GM21528 (cell line): ENCODE measurements around the gene C6orf141.
"Not testable (repeated sequence)": the region's sequence is repeated elsewhere in the genome, so short reads cannot be mapped to it uniquely, and the experiment has no call there.

Source experiments
- ATAC-seq: cut with Tn5 transposase; IDR thresholded peaks from one replicate; pipeline ENCODE4 v1.9.1; 2021; ENCODE audit warnings: mild to moderate bottlenecking, moderate library complexity; ENCODE audit not compliant: unreplicated experiment, low FRiP score

The C6orf141 gene

DNA sequence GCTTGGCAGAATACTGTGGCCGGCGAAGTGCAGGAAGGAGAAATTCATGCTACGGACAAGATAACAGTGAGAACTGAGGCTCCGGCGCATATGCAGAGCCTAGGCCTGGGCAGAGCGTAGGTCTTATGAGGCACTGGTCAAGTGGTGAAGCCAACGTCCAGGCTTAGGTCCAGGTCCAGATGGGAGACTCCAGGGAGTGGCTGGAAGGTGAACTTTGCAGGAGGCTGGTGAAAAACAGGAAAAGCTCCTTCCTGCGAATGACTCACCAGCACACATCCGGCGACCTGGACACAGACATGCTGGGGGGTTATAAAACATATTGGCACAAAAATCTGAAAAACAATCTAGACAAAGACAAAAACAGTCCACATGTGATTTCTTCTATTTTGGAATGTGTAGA is 15.4 kb downstream of the C6orf141 start:
- no peak for ATAC-seq

DNA sequence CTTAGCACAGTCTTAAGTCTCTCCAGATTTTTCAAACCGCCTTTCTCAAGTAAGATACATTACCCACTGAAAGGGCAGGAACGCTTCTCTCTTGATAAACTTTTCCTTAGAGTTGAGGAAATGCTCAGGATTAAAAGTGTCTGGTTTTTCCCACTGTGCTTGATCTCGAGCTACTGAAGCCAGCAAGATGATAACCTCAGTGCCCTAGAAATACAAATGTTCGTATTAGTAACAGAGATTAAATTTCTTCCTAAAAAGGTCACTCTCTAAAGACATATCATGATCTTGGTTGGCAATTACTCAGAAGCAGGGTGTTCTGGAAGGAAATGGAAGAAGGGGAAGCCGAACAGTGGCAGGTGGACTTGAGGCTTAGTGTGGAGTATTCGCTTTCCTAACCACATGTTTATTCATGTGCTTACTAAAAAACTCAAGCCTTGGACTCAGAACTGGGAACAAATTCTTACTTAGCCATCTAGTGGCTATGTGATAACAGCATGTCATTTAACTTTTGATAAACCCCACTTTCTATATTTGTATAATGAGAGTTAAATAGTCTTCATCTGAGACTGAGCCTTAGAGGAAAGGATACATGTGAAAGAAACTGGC is 20.1 kb downstream of the C6orf141 start:
- no peak for ATAC-seq

DNA sequence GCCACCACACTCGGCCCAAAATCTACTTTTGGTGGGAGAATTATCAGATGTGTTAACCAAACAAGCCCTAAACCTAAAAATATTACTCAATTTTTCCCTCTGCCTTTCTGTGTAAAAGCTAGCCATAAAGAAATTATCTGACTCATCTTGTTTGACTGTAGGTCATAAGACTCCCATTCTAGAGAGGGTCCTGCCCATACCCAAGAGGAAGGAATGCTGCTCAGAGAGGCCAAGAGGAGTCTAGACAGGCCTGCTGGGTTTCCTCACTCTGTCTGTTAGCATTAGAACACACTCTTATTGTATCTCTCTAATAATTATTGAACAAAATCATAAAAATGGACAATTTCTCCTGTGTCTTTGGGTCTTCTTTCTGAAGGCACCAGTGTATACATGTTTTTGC is 26.1 kb downstream of the C6orf141 start:
- ATAC-seq: no peak

DNA sequence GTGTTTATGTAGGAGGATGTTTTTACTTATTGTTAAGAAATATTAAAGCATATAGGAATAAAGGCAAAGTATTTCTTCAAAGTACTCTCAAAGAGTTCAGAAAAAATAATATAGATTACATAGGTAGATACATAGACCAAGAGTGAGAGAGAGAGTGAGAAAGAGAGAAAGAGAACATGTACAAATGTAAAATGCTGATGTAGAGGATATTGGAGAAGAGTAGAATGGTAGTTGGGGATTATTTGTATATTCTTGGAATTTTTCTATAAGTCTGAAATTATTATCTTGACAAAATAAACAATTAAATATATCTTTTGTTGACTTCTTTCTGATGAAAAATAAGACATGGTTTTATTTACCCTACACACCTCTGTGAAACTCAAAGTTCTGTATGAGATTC is 29.2 kb downstream of the C6orf141 start:
- ATAC-seq: no peak

DNA sequence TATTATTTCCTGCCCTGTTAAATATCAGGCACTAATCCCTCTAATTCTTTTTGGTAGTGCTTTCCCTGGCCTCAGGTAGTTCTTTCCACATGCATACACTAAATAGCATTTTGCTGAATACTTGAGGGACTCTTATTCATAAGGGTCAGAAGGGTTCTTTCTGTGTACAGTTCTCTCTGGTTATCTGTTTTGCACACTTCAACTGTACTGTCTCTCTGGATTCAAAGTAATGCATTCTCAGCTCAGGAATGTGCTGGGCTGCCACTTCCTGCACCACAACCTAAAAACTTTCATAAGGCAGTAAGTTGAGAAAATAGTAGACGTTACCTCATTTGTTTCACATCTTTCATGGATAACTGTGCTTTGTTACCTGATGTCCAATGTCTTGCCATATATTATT is 32.1 kb downstream of the C6orf141 start:
- ATAC-seq: no peak

DNA sequence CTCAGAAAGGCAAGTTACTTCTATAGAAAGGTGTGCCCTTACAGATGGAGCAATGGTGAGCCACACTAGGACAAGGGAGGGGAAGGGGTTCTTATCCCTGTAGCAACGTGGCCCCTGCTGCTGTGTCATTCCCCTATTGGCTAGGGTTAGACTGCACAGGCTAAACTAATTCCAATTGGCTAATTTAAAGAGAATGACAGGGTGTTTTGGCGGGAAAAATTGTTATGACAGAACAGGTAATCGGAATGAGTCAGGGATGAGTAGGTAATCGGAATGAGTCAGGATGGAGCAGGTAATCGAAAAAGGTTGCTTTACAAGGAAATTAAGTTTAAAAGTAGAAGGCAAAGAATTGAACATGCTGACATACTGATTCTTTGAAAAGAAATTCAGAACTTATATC is 36.8 kb downstream of the C6orf141 start:
- ATAC-seq: not testable (repeated sequence)
